HG03108 (cell line): ENCODE data around the gene TOP1.

Experiments used
- ATAC-seq: cut with Tn5 transposase; IDR thresholded peaks from one replicate; pipeline ENCODE4 v1.9.1; 2021; ENCODE audit warnings: moderate library complexity; ENCODE audit not compliant: unreplicated experiment

TOP1 gene

GRCh38 chr20:41028359-41029149 lies at the start of gene TOP1:
TSS of gene TOP1 (plus strand) at chr20:41028822. CDS start at chr20:41029068, 246 bp downstream.
- peak; percentile 94 for ATAC-seq

- no peak for ATAC-seq
These were observed 49.4 kb upstream of the TOP1 start for GRCh38 chr20:40979247-40979646.

GRCh38 chr20:40980106-40980827 lies 48.4 kb upstream of the TOP1 start:
- ATAC-seq: peak; percentile 45

- ATAC-seq: no peak
These were observed 47.8 kb upstream of the TOP1 start for GRCh38 chr20:40980828-40981310.

GRCh38 chr20:40982415-40983145 lies 46.0 kb upstream of the TOP1 start:
- ATAC-seq: no peak

GRCh38 chr20:40983898-40984297 lies 44.7 kb upstream of the TOP1 start:
- ATAC-seq: no peak

GRCh38 chr20:40984496-40984895 lies 44.1 kb upstream of the TOP1 start:
- no peak for ATAC-seq

GRCh38 chr20:40986774-40987173 lies 41.8 kb upstream of the TOP1 start:
- ATAC-seq: no peak

GRCh38 chr20:40990542-40991120 lies 38.0 kb upstream of the TOP1 start:
- ATAC-seq: peak; percentile 44

GRCh38 chr20:40991181-40991889 lies 37.3 kb upstream of the TOP1 start:
- peak; percentile 90 for ATAC-seq

GRCh38 chr20:40992349-40993113 lies 36.1 kb upstream of the TOP1 start:
- ATAC-seq: no peak

- no peak for ATAC-seq
These were observed 34.7 kb upstream of the TOP1 start for GRCh38 chr20:40993794-40994540.

- no peak for ATAC-seq
These were observed 32.3 kb upstream of the TOP1 start for GRCh38 chr20:40996326-40996725.

- no peak for ATAC-seq
These were observed 31.5 kb upstream of the TOP1 start for GRCh38 chr20:40997116-40997515.

- ATAC-seq: no peak
These were observed 28.8 kb upstream of the TOP1 start for GRCh38 chr20:40999841-41000240.

GRCh38 chr20:41000628-41001027 lies 28.0 kb upstream of the TOP1 start:
- no peak for ATAC-seq

GRCh38 chr20:41001497-41001896 lies 27.1 kb upstream of the TOP1 start:
- ATAC-seq: no peak

- ATAC-seq: no peak
These were observed 25.8 kb upstream of the TOP1 start for GRCh38 chr20:41002842-41003142.
